H1 (cell line): ENCODE data around the gene PRAME. TPM values are rescaled to one million over a fixed set of nuclear protein-coding genes. Genes with fewer than 3 reads are reported as not detected.

ENCODE experiments used
- FOSL1 ChIP-seq: IDR thresholded peaks from 2 replicates; pipeline ENCODE4 v1.6.1; 2011; ENCODE audit warnings: mild to moderate bottlenecking, low read depth, low read length, moderate library complexity; ENCODE audit not compliant: insufficient read depth
- SP4 ChIP-seq: IDR thresholded peaks from 2 replicates; pipeline ENCODE4 v1.6.1; 2012; ENCODE audit warnings: low read length, inconsistent platforms
- polyA plus RNA-seq, 7 experiments: library from polyadenylated mRNA; depleted of rRNA in 3 of 7; stranded (reverse) in 5 of 7; unstranded in 2 of 7; fragments of >200 nt in 5 of 7; fragments of 200-250 nt in 2 of 7; gene quantifications; 1 replicate in 5 of 7; 2 replicates in 1 of 7; 4 replicates in 1 of 7; pipeline versions ENCODE4 v1.2.1 to v1.2.3, GENCODE V29; 2011 to 2013; ENCODE audit warnings: missing spikeins in 2 of 7, mixed read lengths in 2 of 7
- total RNA-seq: library from RNA; stranded (reverse); fragmentation: NEBNext Ultra II Directional; extraction: Animal tissue kit (Norgen Biotek cat#: 25700); gene quantifications from 2 replicates; pipeline ENCODE4 v1.2.1, GENCODE V29; 2021

Gene PRAME
- total and polyA plus RNA-seq, 2 of the 8 experiments (the other 6 are each of a cell fraction or from before 2014, with no cell fraction given): 0.15 to 1.1 TPM

DNA sequence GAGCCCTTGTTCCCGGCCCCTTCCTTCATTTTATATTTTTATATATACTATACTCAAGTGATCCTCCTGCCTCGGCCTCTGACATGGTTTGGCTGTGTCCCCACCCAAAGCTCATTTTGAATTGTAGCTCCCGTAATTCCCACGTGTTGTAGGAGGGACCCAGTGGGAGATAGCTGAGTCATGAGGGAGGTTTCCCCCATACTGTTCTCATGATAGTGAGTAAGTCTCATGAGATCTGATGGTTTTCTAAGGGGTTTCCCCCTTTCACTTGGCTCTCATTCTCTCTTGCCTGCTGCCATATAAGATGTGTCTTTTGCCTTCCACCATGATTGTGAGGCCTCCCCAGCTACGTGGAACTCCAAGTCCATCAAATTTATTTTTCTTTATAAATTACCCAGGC is 31.8 kb downstream of the PRAME start (continued):
- no peak for TF ChIP-seq FOSL1
- no peak for TF ChIP-seq SP4
